Esophagus muscularis mucosa (tissue), 3 donors: ENCODE measurements around the gene GRK5.

Source experiments
- CTCF ChIP-seq, 3 experiments: fragments of 200-600 bp in 2 of 3; fragments of 450-650 bp in 1 of 3; sonication (generic) in 2 of 3; IDR thresholded peaks; one replicate each; pipeline ENCODE4 v1.5.1; 2017 to 2019; ENCODE audit warnings: antibody characterized with exemption in 3 of 3, mild to moderate bottlenecking in 2 of 3, moderate library complexity in 1 of 3
- POLR2A ChIP-seq: fragments of 450-650 bp; IDR thresholded peaks from one replicate; pipeline ENCODE4 v1.6.1; 2017; ENCODE audit warnings: antibody characterized with exemption, moderate library complexity, mild to moderate bottlenecking, low read depth
- POLR2AphosphoS5 ChIP-seq, 2 donors: sonication (generic); formaldehyde crosslinking; IDR thresholded peaks; one replicate each; pipeline ENCODE4 v1.6.1; 2017; ENCODE audit warnings: antibody characterized with exemption in 2 of 2

DNA sequence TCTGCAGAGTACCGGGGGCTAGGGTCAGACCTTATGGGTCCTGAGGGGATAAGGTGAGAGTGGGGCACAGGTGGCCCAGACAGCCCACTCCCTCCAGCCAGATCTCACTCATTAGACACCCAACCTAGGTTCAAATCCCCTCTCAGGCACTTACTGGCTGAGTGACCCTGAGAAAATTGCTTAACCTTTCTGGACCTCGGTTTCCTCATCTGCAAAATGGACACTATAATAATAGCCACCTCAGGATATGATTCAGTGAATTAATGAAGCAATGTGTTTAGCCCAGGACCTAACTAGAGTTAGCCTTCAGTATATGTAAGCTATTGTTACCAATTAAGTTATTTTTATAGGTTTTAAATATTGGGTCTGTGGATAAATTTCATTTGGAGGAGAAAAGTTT lies 212.6 kb downstream of the GRK5 start:
- TF ChIP-seq CTCF (IDR thresholded peaks at IDR 0.05) = no peak
- no peak for TF ChIP-seq POLR2AphosphoS5 (IDR thresholded peaks at IDR 0.05)
- TF ChIP-seq POLR2A = no peak
